ENCODE measurements around the gene MED15. TPM values are rescaled to one million over a fixed set of nuclear protein-coding genes. Genes with fewer than 3 reads are reported as not detected.

The MED15 gene
- total RNA-seq, 6 donors from 2014 or later: 64.2 to 170 (median 123) TPM

DNA sequence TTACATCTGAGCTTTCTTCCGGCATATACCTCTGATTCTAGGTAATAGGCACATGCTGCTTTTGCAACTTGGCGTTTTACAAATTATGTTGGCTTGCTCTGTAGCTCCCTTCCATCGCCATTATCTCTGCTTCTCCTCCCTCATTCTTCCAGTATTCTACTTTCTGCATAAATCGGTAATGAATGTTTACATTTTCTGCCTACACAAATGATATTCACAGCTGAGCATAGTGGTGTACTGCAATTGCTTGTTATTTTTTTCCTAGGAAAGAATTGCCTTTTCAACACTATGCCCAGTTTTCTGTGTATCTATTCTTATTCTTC, 18.9 kb downstream of the MED15 start:
- Histone ChIP-seq H3K36me3 (peaks cover 0 to 23% (median 10%) of the 10 kb centered on the region in 4 donors), H3K27ac (peak overlapping the region in 2 of 4 donors; percentile 13 to 37), H3K4me3 (no peak overlapping the region), H3K9me3 (no peaks in the 10 kb centered on the region), H3K4me1 (peaks cover 45 to 63% (median 53%) of the 10 kb centered on the region in 4 donors), H3K27me3 (no peaks in the 10 kb centered on the region)
- ATAC-seq (ENCODE audit: low FRiP score in 2 of 2): no peak
- no peak for DNase-seq
- 71 to 82% methylated on average over 4 of the region's 4 CpGs for WGBS, 2 donors
- no peak for TF ChIP-seq POLR2A (IDR thresholded peaks at IDR 0.05)
- TF ChIP-seq, protein P1, sequence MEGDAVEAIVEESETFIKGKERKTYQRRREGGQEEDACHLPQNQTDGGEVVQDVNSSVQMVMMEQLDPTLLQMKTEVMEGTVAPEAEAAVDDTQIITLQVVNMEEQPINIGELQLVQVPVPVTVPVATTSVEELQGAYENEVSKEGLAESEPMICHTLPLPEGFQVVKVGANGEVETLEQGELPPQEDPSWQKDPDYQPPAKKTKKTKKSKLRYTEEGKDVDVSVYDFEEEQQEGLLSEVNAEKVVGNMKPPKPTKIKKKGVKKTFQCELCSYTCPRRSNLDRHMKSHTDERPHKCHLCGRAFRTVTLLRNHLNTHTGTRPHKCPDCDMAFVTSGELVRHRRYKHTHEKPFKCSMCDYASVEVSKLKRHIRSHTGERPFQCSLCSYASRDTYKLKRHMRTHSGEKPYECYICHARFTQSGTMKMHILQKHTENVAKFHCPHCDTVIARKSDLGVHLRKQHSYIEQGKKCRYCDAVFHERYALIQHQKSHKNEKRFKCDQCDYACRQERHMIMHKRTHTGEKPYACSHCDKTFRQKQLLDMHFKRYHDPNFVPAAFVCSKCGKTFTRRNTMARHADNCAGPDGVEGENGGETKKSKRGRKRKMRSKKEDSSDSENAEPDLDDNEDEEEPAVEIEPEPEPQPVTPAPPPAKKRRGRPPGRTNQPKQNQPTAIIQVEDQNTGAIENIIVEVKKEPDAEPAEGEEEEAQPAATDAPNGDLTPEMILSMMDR (IDR thresholded peaks at IDR 0.05): no peak
- no peak for TF ChIP-seq EP300 (IDR thresholded peaks at IDR 0.05)
- no peak for TF ChIP-seq POLR2AphosphoS5 (IDR thresholded peaks at IDR 0.05)

DNA sequence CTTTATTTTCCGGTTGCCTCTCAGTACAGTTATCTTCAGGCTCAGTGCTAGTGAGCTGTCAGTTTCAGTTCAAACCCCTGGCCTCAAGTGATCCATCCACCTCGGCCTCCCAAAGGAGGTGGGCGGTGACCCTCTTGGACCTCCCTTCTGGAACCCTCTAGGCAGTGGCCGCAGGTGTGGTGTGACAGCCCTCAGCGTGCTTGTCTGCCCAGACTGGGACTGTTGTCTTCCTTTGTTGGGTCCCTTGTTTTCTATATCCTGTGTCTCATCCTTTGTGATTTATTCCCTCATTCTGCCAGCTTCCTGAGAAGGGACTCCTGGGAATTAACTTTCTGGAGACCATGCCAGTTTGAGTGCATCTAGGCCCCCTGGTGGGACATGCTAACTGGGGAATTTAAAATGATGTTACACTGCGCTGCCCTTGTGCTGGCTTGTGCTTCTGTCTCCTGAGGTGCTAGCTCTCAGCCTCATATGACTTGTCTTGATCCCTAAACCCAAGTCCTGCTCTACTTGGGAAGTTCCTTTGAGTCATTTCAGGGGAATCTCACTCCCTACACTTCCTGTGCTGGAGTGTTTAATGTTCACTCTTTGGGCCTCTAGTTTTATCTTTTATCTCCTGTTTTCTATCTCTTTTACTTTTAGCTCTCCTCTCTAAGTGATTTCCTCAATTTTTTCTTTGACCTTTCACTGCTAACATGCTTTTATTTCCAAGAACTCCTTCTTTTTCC, 19.4 kb downstream of the MED15 start:
- no peak for ATAC-seq (ENCODE audit: low FRiP score in 2 of 2)
- TF ChIP-seq POLR2A (IDR thresholded peaks at IDR 0.05) (no peak), EP300 (IDR thresholded peaks at IDR 0.05) (no peak), POLR2AphosphoS5 (IDR thresholded peaks at IDR 0.05) (no peak)
- TF ChIP-seq, protein P1 (IDR thresholded peaks at IDR 0.05): no peak

DNA sequence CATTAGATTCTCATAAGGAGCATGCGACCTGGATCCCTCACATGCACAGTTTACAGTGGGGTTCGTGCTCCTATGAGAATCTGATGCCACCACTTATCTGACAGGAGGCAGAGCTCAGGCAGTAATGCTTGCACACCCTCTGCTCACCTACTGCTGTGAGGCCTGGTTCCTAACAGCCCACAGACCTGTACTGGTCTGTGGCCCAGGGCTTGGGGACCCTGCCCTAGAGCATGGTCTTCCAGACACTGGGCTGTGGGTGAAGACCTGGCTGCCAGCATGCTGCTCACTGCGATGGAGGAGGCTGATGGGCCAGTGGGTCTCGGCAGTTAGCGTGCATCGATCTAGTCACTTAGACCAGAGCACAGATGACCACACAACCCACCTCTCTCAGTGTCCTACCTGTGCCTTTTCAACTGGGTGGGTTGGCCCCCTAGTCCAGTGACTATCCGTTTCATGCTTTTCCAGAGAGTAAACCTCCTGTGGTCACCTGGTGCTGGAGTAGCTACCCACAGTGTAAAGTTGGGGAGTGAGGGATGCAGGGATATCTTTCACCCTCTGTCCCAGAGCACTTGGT, 21.1 kb downstream of the MED15 start:
- no peak overlapping the region for H3K27ac ChIP-seq
- peaks cover 0 to 23% (median 10%) of the 10 kb centered on the region in 4 donors for H3K36me3 ChIP-seq
- 67 to 100% methylated on average over 1 to 7 of the region's 7 CpGs for WGBS, 2 donors
- H3K4me1 ChIP-seq: peaks cover 52 to 66% (median 61%) of the 10 kb centered on the region in 4 donors
- no peaks in the 10 kb centered on the region for H3K27me3 ChIP-seq
- TF ChIP-seq, protein P1 (IDR thresholded peaks at IDR 0.05): no peak
- no peak for TF ChIP-seq POLR2A (IDR thresholded peaks at IDR 0.05)
- no peak for TF ChIP-seq POLR2AphosphoS5 (IDR thresholded peaks at IDR 0.05)
- no peak for TF ChIP-seq EP300 (IDR thresholded peaks at IDR 0.05)
- H3K9me3 ChIP-seq: no peaks in the 10 kb centered on the region
- no peak overlapping the region for H3K4me3 ChIP-seq
- DNase-seq (no peak), ATAC-seq (ENCODE audit: low FRiP score in 2 of 2) (no peak)

More for the DNA sequence above, 19.4 kb downstream of the MED15 start:
- Histone ChIP-seq H3K4me3 (no peak overlapping the region), H3K36me3 (peaks cover 0 to 23% (median 10%) of the 10 kb centered on the region in 4 donors), H3K27me3 (no peaks in the 10 kb centered on the region), H3K9me3 (no peaks in the 10 kb centered on the region), H3K4me1 (peaks cover 51 to 66% (median 58%) of the 10 kb centered on the region in 4 donors), H3K27ac (peak overlapping the region in 2 of 4 donors; percentile 13 to 37)
- no peak for DNase-seq
- WGBS, 2 donors: 62 to 73% methylated on average over 6 of the region's 6 CpGs

- no peak for TF ChIP-seq POLR2AphosphoS5 (IDR thresholded peaks at IDR 0.05)
- TF ChIP-seq, protein P1 (IDR thresholded peaks at IDR 0.05): no peak
- no peak for TF ChIP-seq EP300 (IDR thresholded peaks at IDR 0.05)
- TF ChIP-seq POLR2A (IDR thresholded peaks at IDR 0.05): no peak
- H3K4me3 ChIP-seq: no peak overlapping the region
- peak; percentile 51 to 69 for ATAC-seq (ENCODE audit: low FRiP score in 2 of 2)
- H3K27me3 ChIP-seq: no peaks in the 10 kb centered on the region
- H3K4me1 ChIP-seq: peaks cover 45 to 62% (median 57%) of the 10 kb centered on the region in 4 donors
- H3K36me3 ChIP-seq: peaks cover 0 to 29% (median 10%) of the 10 kb centered on the region in 4 donors
- peak overlapping the region; percentile 62 to 82 (median 78) for H3K27ac ChIP-seq
- H3K9me3 ChIP-seq: no peaks in the 10 kb centered on the region
- WGBS, 2 donors: 64 to 74% methylated on average over 15 of the region's 15 CpGs
- peak in 1 of 2 donors; percentile 66 for DNase-seq
These were observed 23.2 kb downstream of the MED15 start for GRCh38 chr22:20530368-20531153.
